ENCODE measurements around the gene CHST11. TPM values are rescaled to one million over a fixed set of nuclear protein-coding genes. Genes with fewer than 3 reads are reported as not detected.

CHST11 gene
- total and polyA plus RNA-seq, 8 donors = 11.1 to 56.9 (median 14.8) TPM

- H3K27me3 ChIP-seq = no peaks in the 10 kb centered on the region
- no peak for TF ChIP-seq CTCF (IDR thresholded peaks at IDR 0.05)
- H3K36me3 ChIP-seq = no peaks in the 10 kb centered on the region
- no peak for DNase-seq
- H3K4me1 ChIP-seq = peaks cover 0 to 54% of the 10 kb centered on the region in 2 donors
- peak overlapping the region; percentile 56 to 71 for H3K27ac ChIP-seq
- intact Hi-C loops (cut with DNase I) = no loop called here
- H3K9me3 ChIP-seq = no peaks in the 10 kb centered on the region
- no peak overlapping the region for H3K4me3 ChIP-seq
- ATAC-seq = no peak
Observed at GRCh38 chr12:104638218-104638850, 181.6 kb downstream of the CHST11 start.

GRCh38 chr12:104638851-104639240 lies 182.1 kb downstream of the CHST11 start:
- DNase-seq (no peak), ATAC-seq (no peak)
- Histone ChIP-seq H3K4me1 (peaks cover 0 to 56% of the 10 kb centered on the region in 2 donors), H3K36me3 (no peaks in the 10 kb centered on the region), H3K27me3 (no peaks in the 10 kb centered on the region), H3K27ac (peak overlapping the region; percentile 56 to 71), H3K4me3 (no peak overlapping the region), H3K9me3 (no peaks in the 10 kb centered on the region)
- no peak for TF ChIP-seq CTCF (IDR thresholded peaks at IDR 0.05)
- intact Hi-C loops (cut with DNase I) = no loop called here

- Histone ChIP-seq H3K4me3 (no peak overlapping the region), H3K4me1 (peaks cover 4 to 77% of the 10 kb centered on the region in 2 donors), H3K36me3 (no peaks in the 10 kb centered on the region), H3K27ac (peak overlapping the region in 1 of 2 donors; percentile 96), H3K9me3 (no peaks in the 10 kb centered on the region), H3K27me3 (no peaks in the 10 kb centered on the region)
- DNase-seq = no peak
- ATAC-seq = no peak
- TF ChIP-seq CTCF (IDR thresholded peaks at IDR 0.05) = no peak
- intact Hi-C loops (cut with DNase I) = no loop called here
Observed at GRCh38 chr12:104640956-104641355, 184.2 kb downstream of the CHST11 start.

- no peaks in the 10 kb centered on the region for H3K9me3 ChIP-seq
- peak; percentile 59 for ATAC-seq
- no peak overlapping the region for H3K4me3 ChIP-seq
- peak in 1 of 4 donors; percentile 69 for DNase-seq
- intact Hi-C loops (cut with DNase I) = no loop called here
- no peaks in the 10 kb centered on the region for H3K36me3 ChIP-seq
- H3K4me1 ChIP-seq = peaks cover 4 to 72% of the 10 kb centered on the region in 2 donors
- no peaks in the 10 kb centered on the region for H3K27me3 ChIP-seq
- peak in 1 of 2 donors; percentile 28 for TF ChIP-seq CTCF (IDR thresholded peaks at IDR 0.05)
- H3K27ac ChIP-seq = peak overlapping the region; percentile 29 to 96
Observed at GRCh38 chr12:104641862-104642261, 185.1 kb downstream of the CHST11 start.

- Histone ChIP-seq H3K36me3 (no peaks in the 10 kb centered on the region), H3K27ac (peak overlapping the region; percentile 62 to 96), H3K9me3 (no peaks in the 10 kb centered on the region), H3K4me3 (no peak overlapping the region), H3K4me1 (peaks cover 4 to 65% of the 10 kb centered on the region in 2 donors), H3K27me3 (no peaks in the 10 kb centered on the region)
- DNase-seq (no peak), ATAC-seq (peak; percentile 53)
- intact Hi-C loops (cut with DNase I) = no loop called here
- TF ChIP-seq CTCF (IDR thresholded peaks at IDR 0.05) = no peak
Observed at GRCh38 chr12:104643093-104643818, 186.5 kb downstream of the CHST11 start.

Measured in left lung (tissue), 10 donors.